Skeletal muscle cell (primary cell): Measurements from ENCODE around the gene PCDHGA7.
"Not testable (repeated sequence)": the region's sequence is repeated elsewhere in the genome, so short reads cannot be mapped to it uniquely, and the experiment has no call there.

Experiments used
- DNase-seq: peaks from one replicate; pipeline ENCODE4 v3.0.0-alpha.2; 2010; ENCODE audit warnings: low read depth
- H3K4me3 ChIP-seq: 2 replicates; pipeline ENCODE4 v1.5.1; 2011; ENCODE audit warnings: low read depth, mild to moderate bottlenecking, control low read depth, low read length, moderate library complexity

PCDHGA7 gene

DNA sequence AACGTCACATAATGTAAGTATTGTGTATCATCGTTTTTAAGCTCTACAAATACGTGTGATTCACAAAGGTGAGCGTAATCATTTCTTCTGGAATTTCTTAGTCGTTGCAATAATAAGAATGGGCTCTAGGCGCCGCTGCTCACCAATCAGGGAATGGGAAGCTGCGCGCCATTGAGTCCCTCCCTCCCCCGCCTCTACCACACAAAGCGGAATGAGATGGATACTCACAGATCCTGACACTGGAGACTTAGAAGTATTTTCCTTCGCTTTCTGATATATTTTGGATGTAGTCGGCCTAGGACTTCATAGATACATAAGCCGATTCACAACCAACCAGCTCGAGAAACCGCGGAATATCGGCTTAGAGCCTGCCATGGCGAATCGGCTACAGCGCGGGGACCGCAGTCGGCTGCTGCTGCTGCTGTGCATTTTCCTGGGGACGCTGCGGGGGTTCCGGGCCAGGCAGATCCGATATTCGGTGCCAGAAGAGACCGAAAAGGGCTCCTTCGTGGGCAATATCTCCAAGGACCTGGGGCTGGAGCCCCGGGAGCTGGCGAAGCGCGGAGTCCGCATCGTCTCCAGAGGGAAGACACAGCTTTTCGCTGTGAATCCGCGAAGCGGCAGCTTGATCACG, 38.4 kb downstream of the PCDHGA7 start, which contains the start of gene PCDHGA11:
TSS of gene PCDHGA11 (plus strand) at position 197 of the 634 bp plus-strand sequence. CDS start at position 374, 177 bp downstream.
- DNase-seq: peak; percentile 36
- peak within 1 kb of the TSS; percentile 60 for H3K4me3 ChIP-seq

DNA sequence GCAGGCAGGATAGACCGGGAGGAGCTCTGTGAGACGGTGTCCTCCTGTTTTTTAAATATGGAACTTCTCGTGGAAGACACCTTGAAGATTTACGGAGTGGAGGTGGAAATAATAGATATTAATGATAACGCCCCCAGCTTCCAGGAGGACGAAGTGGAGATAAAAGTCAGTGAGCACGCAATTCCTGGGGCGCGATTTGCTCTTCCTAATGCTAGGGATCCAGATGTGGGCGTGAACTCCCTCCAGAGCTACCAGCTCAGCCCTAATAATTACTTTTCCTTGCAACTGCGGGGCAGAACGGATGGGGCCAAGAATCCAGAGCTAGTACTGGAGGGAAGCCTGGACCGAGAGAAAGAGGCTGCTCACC, 38.9 kb downstream of the PCDHGA7 start:
- no peak for DNase-seq
- H3K4me3 ChIP-seq: peak overlapping the region; percentile 60

DNA sequence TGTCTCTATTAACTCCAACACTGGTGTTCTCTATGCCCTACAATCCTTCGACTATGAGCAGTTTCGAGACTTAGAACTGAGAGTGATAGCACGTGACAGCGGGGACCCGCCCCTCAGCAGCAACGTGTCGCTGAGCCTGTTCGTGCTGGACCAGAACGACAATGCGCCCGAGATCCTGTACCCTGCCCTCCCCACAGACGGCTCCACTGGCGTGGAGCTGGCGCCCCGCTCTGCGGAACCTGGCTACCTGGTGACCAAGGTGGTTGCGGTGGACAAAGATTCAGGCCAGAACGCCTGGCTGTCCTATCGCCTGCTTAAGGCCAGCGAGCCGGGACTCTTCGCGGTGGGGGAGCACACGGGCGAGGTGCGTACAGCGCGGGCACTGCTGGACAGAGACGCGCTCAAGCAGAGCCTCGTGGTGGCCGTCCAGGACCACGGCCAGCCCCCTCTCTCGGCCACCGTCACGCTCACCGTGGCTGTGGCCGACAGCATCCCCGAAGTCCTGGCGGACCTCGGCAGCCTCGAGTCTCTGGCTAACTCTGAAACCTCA, 40.3 kb downstream of the PCDHGA7 start:
- H3K4me3 ChIP-seq: no peak overlapping the region
- no peak for DNase-seq

DNA sequence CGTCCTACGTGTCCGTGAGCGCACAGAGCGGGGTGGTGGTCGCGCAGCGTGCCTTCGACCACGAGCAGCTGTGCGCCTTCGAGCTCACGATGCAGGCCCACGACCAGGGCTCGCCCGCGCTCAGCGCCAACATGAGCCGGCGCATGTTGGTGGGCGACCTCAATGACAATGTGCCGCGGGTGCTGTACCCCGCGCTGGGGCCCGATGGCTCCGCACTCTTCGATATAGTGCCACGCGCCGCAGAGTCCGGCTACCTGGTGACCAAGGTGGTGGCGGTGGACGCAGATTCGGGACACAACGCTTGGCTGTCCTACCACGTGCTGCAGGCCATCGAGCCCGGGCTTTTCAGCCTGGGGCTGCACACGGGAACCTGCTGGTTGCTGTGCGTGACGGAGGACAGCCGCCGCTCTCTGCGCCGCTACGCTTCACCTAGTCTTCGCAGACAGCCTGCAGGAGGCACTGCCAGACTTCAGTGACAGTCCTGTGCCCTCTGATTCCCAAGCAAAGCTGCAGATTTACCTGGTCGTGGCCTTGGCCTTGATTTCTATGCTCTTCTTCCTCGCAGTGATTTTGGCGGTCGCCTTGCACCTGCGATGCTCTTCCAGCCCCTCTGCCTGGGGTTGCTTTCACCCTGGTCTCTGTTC, 45.4 kb downstream of the PCDHGA7 start:
- DNase-seq: no peak
- H3K4me3 ChIP-seq: no peak overlapping the region

DNA sequence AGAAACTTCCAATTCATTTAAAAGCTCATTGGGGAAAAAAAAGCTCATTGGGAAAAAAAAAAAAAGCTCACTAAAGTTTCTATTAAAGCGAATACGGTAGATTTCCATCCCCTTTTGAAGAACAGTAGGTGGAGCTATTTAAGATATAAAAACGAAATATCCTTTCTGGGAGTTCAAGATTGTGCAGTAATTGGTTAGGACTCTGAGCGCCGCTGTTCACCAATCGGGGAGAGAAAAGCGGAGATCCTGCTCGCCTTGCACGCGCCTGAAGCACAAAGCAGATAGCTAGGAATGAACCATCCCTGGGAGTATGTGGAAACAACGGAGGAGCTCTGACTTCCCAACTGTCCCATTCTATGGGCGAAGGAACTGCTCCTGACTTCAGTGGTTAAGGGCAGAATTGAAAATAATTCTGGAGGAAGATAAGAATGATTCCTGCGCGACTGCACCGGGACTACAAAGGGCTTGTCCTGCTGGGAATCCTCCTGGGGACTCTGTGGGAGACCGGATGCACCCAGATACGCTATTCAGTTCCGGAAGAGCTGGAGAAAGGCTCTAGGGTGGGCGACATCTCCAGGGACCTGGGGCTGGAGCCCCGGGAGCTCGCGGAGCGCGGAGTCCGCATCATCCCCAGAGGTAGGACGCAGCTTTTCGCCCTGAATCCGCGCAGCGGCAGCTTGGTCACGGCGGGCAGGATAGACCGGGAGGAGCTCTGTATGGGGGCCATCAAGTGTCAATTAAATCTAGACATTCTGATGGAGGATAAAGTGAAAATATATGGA, 48.0 kb downstream of the PCDHGA7 start, which contains the start of gene PCDHGA12:
TSS of gene PCDHGA12 (plus strand) at position 176 of the 782 bp plus-strand sequence. CDS start at position 429, 253 bp downstream.
- peak within 1 kb of the TSS; percentile 37 for H3K4me3 ChIP-seq
- peak; percentile 85 for DNase-seq

DNA sequence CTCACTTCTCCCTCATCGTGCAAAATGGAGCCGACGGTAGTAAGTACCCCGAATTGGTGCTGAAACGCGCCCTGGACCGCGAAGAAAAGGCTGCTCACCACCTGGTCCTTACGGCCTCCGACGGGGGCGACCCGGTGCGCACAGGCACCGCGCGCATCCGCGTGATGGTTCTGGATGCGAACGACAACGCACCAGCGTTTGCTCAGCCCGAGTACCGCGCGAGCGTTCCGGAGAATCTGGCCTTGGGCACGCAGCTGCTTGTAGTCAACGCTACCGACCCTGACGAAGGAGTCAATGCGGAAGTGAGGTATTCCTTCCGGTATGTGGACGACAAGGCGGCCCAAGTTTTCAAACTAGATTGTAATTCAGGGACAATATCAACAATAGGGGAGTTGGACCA, 48.7 kb downstream of the PCDHGA7 start:
- no peak for DNase-seq
- peak overlapping the region; percentile 37 for H3K4me3 ChIP-seq

DNA sequence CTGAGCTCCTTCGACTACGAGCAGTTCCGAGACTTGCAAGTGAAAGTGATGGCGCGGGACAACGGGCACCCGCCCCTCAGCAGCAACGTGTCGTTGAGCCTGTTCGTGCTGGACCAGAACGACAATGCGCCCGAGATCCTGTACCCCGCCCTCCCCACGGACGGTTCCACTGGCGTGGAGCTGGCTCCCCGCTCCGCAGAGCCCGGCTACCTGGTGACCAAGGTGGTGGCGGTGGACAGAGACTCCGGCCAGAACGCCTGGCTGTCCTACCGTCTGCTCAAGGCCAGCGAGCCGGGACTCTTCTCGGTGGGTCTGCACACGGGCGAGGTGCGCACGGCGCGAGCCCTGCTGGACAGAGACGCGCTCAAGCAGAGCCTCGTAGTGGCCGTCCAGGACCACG, 49.8 kb downstream of the PCDHGA7 start:
- not testable (repeated sequence) for H3K4me3 ChIP-seq, DNase-seq

DNA sequence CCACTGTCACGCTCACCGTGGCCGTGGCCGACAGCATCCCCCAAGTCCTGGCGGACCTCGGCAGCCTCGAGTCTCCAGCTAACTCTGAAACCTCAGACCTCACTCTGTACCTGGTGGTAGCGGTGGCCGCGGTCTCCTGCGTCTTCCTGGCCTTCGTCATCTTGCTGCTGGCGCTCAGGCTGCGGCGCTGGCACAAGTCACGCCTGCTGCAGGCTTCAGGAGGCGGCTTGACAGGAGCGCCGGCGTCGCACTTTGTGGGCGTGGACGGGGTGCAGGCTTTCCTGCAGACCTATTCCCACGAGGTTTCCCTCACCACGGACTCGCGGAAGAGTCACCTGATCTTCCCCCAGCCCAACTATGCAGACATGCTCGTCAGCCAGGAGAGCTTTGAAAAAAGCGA, 50.2 kb downstream of the PCDHGA7 start:
- H3K4me3 ChIP-seq: not testable (repeated sequence)

DNA sequence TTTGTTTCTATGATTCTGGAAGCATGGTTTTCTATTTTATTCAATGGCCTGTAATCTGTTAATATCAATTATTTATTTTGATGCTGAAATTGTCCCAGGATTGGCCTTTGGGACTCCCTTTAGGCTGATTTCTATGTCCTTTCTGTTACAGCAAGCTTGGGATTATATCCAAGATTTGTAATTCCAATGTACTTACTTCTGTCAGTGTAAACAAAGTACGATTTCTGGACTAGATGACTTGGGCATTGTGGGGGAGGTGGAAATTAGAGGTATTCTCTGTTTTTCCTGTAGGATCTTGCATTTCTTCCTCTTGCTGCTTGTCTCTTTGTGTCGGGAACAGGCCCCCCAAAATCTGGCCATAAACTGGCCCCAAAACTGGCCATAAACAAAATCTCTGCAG, 51.5 kb downstream of the PCDHGA7 start:
- no peak for DNase-seq
- H3K4me3 ChIP-seq: no peak overlapping the region

More for the DNA sequence above, 50.2 kb downstream of the PCDHGA7 start:
- not testable (repeated sequence) for DNase-seq
